HepG2 (cell line): Measurements from ENCODE around the gene LCORL. TPM values are rescaled to one million over a fixed set of nuclear protein-coding genes. Genes with fewer than 3 reads are reported as not detected.

Source experiments
- ARID2 ChIP-seq: sonication (generic); formaldehyde crosslinking; IDR thresholded peaks from 2 replicates; pipeline ENCODE4 v1.8.1; 2022; ENCODE audit warnings: mild to moderate bottlenecking, missing genetic modification reagents, borderline replicate concordance
- ASH2L ChIP-seq: fragments of 300-600, 200-600 bp; sonication (generic); IDR thresholded peaks from 2 replicates; pipeline ENCODE4 v1.7.0; 2017; ENCODE audit warnings: low read depth, mild to moderate bottlenecking, moderate library complexity, mixed read lengths, low read length; ENCODE audit not compliant: insufficient read length
- FOXP1 ChIP-seq, 2 experiments: fragments of 450-650 bp in 1 of 2; IDR thresholded peaks; 2 replicates each; pipeline ENCODE4 v1.6.1; 2017 to 2018; ENCODE audit warnings: antibody characterized with exemption in 1 of 2
- GTF3A ChIP-seq: sonication (generic); formaldehyde crosslinking; conservative IDR thresholded peaks from 2 replicates; pipeline ENCODE4 v1.4.0; 2020; ENCODE audit warnings: mild to moderate bottlenecking, missing genetic modification reagents
- HHEX ChIP-seq: IDR thresholded peaks from 2 replicates; pipeline ENCODE4 v1.6.1; 2016; ENCODE audit warnings: control low read depth
- IKZF1 ChIP-seq: fragments of 450-650 bp; IDR thresholded peaks from 2 replicates; pipeline ENCODE4 v1.7.1; 2016
- JUN ChIP-seq: sonication (generic); formaldehyde crosslinking; IDR thresholded peaks from 2 replicates; pipeline ENCODE4 v1.4.0; 2020; ENCODE audit warnings: mild to moderate bottlenecking, missing genetic modification reagents
- KAT2B ChIP-seq: fragments of 150-350 bp; IDR thresholded peaks from 2 replicates; pipeline ENCODE4 v1.6.1; 2014; ENCODE audit warnings: low read depth, low read length, borderline replicate concordance
- MIER3 ChIP-seq: IDR thresholded peaks from 2 replicates; pipeline ENCODE4 v1.6.1; 2016; ENCODE audit warnings: missing compliant biosample characterization, borderline replicate concordance
- MLLT10 ChIP-seq: sonication (generic); formaldehyde crosslinking; IDR thresholded peaks from 2 replicates; pipeline ENCODE4 v1.4.0; 2020; ENCODE audit warnings: missing genetic modification reagents
- MXD3 ChIP-seq: IDR thresholded peaks from 2 replicates; pipeline ENCODE4 v1.6.1; 2016; ENCODE audit warnings: mild to moderate bottlenecking, missing biosample characterization, missing genetic modification reagents
- MXD4 ChIP-seq: IDR thresholded peaks from 2 replicates; pipeline ENCODE4 v1.6.1; 2016; ENCODE audit warnings: mild to moderate bottlenecking, missing biosample characterization, missing genetic modification reagents
- MYC ChIP-seq: sonication (generic); formaldehyde crosslinking; IDR thresholded peaks from 2 replicates; pipeline ENCODE4 v1.9.0; 2021; ENCODE audit warnings: missing genetic modification reagents, borderline replicate concordance
- NRL ChIP-seq: sonication (generic); formaldehyde crosslinking; IDR thresholded peaks from 2 replicates; pipeline ENCODE4 v1.5.0; 2020; ENCODE audit warnings: missing genetic modification reagents, mild to moderate bottlenecking, moderate library complexity, borderline replicate concordance
- PCBP1 ChIP-seq: fragments of 200-400 bp; formaldehyde crosslinking; IDR thresholded peaks from 2 replicates; pipeline ENCODE4 v1.6.1; 2017; ENCODE audit warnings: mild to moderate bottlenecking, low read depth, low read length, borderline replicate concordance
- PPARG ChIP-seq: conservative IDR thresholded peaks from 2 replicates; pipeline ENCODE4 v1.6.1; 2016; ENCODE audit warnings: missing biosample characterization, missing genetic modification reagents
- RELA ChIP-seq: sonication (generic); formaldehyde crosslinking; IDR thresholded peaks from 2 replicates; pipeline ENCODE4 v1.4.0; 2020; ENCODE audit warnings: missing genetic modification reagents
- RFX1 ChIP-seq: fragments of 450-650 bp; IDR thresholded peaks from 2 replicates; pipeline ENCODE4 v1.6.1; 2017
- RNF2 ChIP-seq: fragments of 450-650 bp; conservative IDR thresholded peaks from 2 replicates; pipeline ENCODE4 v1.6.1; 2016; ENCODE audit warnings: low read depth
- SMAD9 ChIP-seq: sonication (generic); formaldehyde crosslinking; IDR thresholded peaks from 2 replicates; pipeline ENCODE4 v1.5.1; 2020; ENCODE audit warnings: mild to moderate bottlenecking, missing genetic modification reagents
- TBX3 ChIP-seq: fragments of 450-650 bp; IDR thresholded peaks from 2 replicates; pipeline ENCODE4 v1.6.1; 2017; ENCODE audit warnings: antibody characterized with exemption, mild to moderate bottlenecking, inconsistent platforms, borderline replicate concordance
- TCF7 ChIP-seq: sonication (generic); IDR thresholded peaks from 2 replicates; pipeline ENCODE4 v1.6.1; 2016; ENCODE audit warnings: antibody characterized with exemption, low read depth
- TOPORS ChIP-seq: sonication (generic); formaldehyde crosslinking; IDR thresholded peaks from 2 replicates; pipeline ENCODE4 v1.8.0; 2023; ENCODE audit warnings: mild to moderate bottlenecking, missing genetic modification reagents
- TSC22D2 ChIP-seq: sonication (generic); formaldehyde crosslinking; IDR thresholded peaks from 2 replicates; pipeline ENCODE4 v1.5.1; 2020; ENCODE audit warnings: missing genetic modification reagents, mild to moderate bottlenecking, borderline replicate concordance
- ZFP41 ChIP-seq: sonication (generic); formaldehyde crosslinking; IDR thresholded peaks from 2 replicates; pipeline ENCODE4 v1.4.0; 2020; ENCODE audit warnings: mild to moderate bottlenecking, missing genetic modification reagents, borderline replicate concordance
- ZMAT3 ChIP-seq: sonication (generic); formaldehyde crosslinking; conservative IDR thresholded peaks from 2 replicates; pipeline ENCODE4 v1.7.0; 2021; ENCODE audit warnings: missing genetic modification reagents
- ZMYM4 ChIP-seq: sonication (generic); formaldehyde crosslinking; IDR thresholded peaks from 2 replicates; pipeline ENCODE4 v1.8.1; 2023; ENCODE audit warnings: mild to moderate bottlenecking, missing genetic modification reagents
- ZNF20 ChIP-seq: sonication (generic); formaldehyde crosslinking; IDR thresholded peaks from 2 replicates; pipeline ENCODE4 v1.4.0; 2020; ENCODE audit warnings: mild to moderate bottlenecking, moderate library complexity, missing genetic modification reagents
- ZNF224 ChIP-seq: sonication (generic); formaldehyde crosslinking; IDR thresholded peaks from 2 replicates; pipeline ENCODE4 v1.5.0; 2020; ENCODE audit warnings: mild to moderate bottlenecking, missing genetic modification reagents
- ZNF317 ChIP-seq: sonication (generic); formaldehyde crosslinking; IDR thresholded peaks from 2 replicates; pipeline ENCODE4 v1.5.0; 2020; ENCODE audit warnings: mild to moderate bottlenecking, missing genetic modification reagents
- ZNF431 ChIP-seq: sonication (generic); formaldehyde crosslinking; IDR thresholded peaks from 2 replicates; pipeline ENCODE4 v1.9.0; 2022; ENCODE audit warnings: missing genetic modification reagents, low read depth, mild to moderate bottlenecking, borderline replicate concordance
- ZNF460 ChIP-seq: sonication (generic); formaldehyde crosslinking; IDR thresholded peaks from 2 replicates; pipeline ENCODE4 v1.5.1; 2020; ENCODE audit warnings: missing genetic modification reagents, mild to moderate bottlenecking, borderline replicate concordance
- polyA plus RNA-seq, 8 experiments: library from polyadenylated mRNA; depleted of rRNA in 3 of 8; stranded (reverse) in 7 of 8; unstranded in 1 of 8; fragments of >200 nt; fragmentation: Illumina TruSeq in 4 of 8; extraction: Trizol in 4 of 8; gene quantifications; 2 replicates each; pipeline versions ENCODE4 v1.2.1 to v1.2.3, GENCODE V29; 2011 to 2016; ENCODE audit warnings: low read depth in 4 of 8, missing spikeins in 1 of 8, mixed read lengths in 1 of 8; ENCODE audit not compliant: insufficient read depth in 1 of 8
- total RNA-seq, 5 experiments: library from RNA; depleted of rRNA; stranded (reverse); fragments of >200 nt; fragmentation: Illumina TruSeq; extraction: Trizol; gene quantifications; 2 replicates each; pipeline ENCODE4 v1.2.3, GENCODE V29; 2016; ENCODE audit warnings: low read depth in 1 of 5
- TF ChIP-seq, protein P1 (sequence below): sonication (generic); formaldehyde crosslinking; IDR thresholded peaks from 2 replicates; pipeline ENCODE4 v1.4.0; 2020; ENCODE audit warnings: mild to moderate bottlenecking, missing genetic modification reagents

The LCORL gene
- total and polyA plus RNA-seq, 2 of the 13 experiments (the other 11 are each of a cell fraction or from before 2014, with no cell fraction given), result 5.3 to 14.5 TPM

- TF ChIP-seq ASH2L (peak; percentile 94), ARID2 (CRISPR knock-in tag) (peak; percentile 47; the same call in 1 of the 2 replicates), GTF3A (CRISPR knock-in tag) (0 out of 2 replicates have a peak, but pooled peaks have one; percentile 37), ZFP41 (CRISPR knock-in tag) (no peak), PPARG (CRISPR knock-in tag) (peak; percentile 37; the same call in 1 of the 2 replicates), TBX3 (peak; percentile 28; the same call in 1 of the 2 replicates), ZNF317 (peak; percentile 77), ZNF431 (CRISPR knock-in tag) (no peak), NRL (CRISPR knock-in tag) (peak; percentile 88; the same call in 1 of the 2 replicates), MXD4 (CRISPR knock-in tag) (no peak; the same call in 1 of the 2 replicates), MYC (CRISPR knock-in tag) (peak; percentile 91), ZMYM4 (CRISPR knock-in tag) (peak; percentile 99), IKZF1 (no peak), FOXP1 (IDR thresholded peaks at IDR 0.05) (no peak), FOXP1 (CRISPR knock-in tag; IDR thresholded peaks at IDR 0.05) (no peak), HHEX (CRISPR knock-in tag) (no peak), RFX1 (no peak), RNF2 (peak; percentile 94; the same call in 1 of the 2 replicates), ZNF224 (peak; percentile 81; the same call in 1 of the 2 replicates), ZNF460 (CRISPR knock-in tag) (no peak), JUN (CRISPR knock-in tag) (no peak), ZNF20 (CRISPR knock-in tag) (no peak), SMAD9 (no peak; the same call in 1 of the 2 replicates), PCBP1 (no peak), MLLT10 (no peak), KAT2B (no peak), TSC22D2 (CRISPR knock-in tag) (0 out of 2 replicates have a peak, but pooled peaks have one; percentile 21), TOPORS (CRISPR knock-in tag) (no peak), MIER3 (CRISPR knock-in tag) (peak; percentile 26; the same call in 1 of the 2 replicates), ZMAT3 (CRISPR knock-in tag) (peak; percentile 81; the same call in 1 of the 2 replicates), RELA (CRISPR knock-in tag) (no peak), MXD3 (CRISPR knock-in tag) (peak; percentile 88; the same call in 1 of the 2 replicates), TCF7 (no peak)
- TF ChIP-seq, protein P1, sequence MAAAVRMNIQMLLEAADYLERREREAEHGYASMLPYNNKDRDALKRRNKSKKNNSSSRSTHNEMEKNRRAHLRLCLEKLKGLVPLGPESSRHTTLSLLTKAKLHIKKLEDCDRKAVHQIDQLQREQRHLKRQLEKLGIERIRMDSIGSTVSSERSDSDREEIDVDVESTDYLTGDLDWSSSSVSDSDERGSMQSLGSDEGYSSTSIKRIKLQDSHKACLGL (CRISPR knock-in tag), result peak; percentile 81; the same call in 1 of the 2 replicates
Observed at GRCh38 chr4:17810260-17811077, 211.1 kb downstream of the LCORL start, which contains the start of the genes DCAF16 and NCAPG (continued).
